Measurements from ENCODE around the gene OSCAR.

GRCh38 chr19:54145541-54146158 lies 45.0 kb upstream of the OSCAR start:
- TF ChIP-seq EP300 (IDR thresholded peaks at IDR 0.05) = no peak
- TF ChIP-seq CTCF (IDR thresholded peaks at IDR 0.05) = no peak
- TF ChIP-seq POLR2A (IDR thresholded peaks at IDR 0.05) = no peak
